Pulmonary artery endothelial cell (primary cell): Measurements from ENCODE around the gene TBC1D22A. TPM values are rescaled to one million over a fixed set of nuclear protein-coding genes. Genes with fewer than 3 reads are reported as not detected.
"Not testable (repeated sequence)": the region's sequence is repeated elsewhere in the genome, so short reads cannot be mapped to it uniquely, and the experiment has no call there.

Experiments used
- DNase-seq: peaks from one replicate; pipeline ENCODE4 v3.0.0-alpha.2; 2011; ENCODE audit warnings: low read depth, low spot score
- total RNA-seq: library from RNA; depleted of rRNA; stranded (reverse); fragments of >200 nt; gene quantifications from 2 replicates; pipeline ENCODE4 v1.2.3, GENCODE V29; 2014

TBC1D22A gene
- total RNA-seq, 1 donor from 2014 or later: 17.4 TPM

- no peak for DNase-seq
Observed at GRCh38 chr22:47163481-47163855, 401.0 kb downstream of the TBC1D22A start.

DNA sequence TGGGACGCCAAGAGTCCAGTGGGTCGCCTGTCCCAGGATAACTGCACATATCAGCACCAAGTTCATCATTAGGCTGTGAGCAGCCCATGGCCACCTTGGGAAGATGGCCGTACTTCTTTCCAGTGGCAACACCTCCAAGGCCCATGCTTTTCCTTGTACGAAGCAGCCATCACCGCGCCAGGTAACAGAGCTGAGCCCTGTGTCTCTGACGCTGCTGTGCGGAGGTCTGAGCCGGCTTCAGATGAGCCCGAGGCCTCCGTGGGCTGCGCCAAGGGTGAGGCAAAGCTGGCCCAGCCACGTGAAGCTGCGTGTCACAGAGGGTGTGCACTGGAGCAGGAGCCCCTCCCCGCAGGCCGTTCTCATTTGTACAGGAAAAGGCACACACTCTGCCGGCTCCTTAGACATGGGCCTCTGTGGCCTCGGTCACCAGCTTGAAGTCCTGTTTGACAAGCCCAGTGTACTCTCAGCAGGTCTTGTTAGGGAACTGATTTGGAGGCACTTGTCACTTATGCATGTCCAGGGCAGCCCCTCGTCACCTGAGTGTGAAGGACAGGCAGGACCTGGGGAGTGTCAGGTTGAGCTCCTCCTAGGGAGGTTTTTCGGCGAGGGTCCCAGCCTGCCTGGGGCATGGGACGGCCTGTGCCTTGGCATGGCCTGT, 401.5 kb downstream of the TBC1D22A start:
- DNase-seq: no peak

GRCh38 chr22:47164514-47165337, 402.3 kb downstream of the TBC1D22A start:
- peak; percentile 24 for DNase-seq

DNA sequence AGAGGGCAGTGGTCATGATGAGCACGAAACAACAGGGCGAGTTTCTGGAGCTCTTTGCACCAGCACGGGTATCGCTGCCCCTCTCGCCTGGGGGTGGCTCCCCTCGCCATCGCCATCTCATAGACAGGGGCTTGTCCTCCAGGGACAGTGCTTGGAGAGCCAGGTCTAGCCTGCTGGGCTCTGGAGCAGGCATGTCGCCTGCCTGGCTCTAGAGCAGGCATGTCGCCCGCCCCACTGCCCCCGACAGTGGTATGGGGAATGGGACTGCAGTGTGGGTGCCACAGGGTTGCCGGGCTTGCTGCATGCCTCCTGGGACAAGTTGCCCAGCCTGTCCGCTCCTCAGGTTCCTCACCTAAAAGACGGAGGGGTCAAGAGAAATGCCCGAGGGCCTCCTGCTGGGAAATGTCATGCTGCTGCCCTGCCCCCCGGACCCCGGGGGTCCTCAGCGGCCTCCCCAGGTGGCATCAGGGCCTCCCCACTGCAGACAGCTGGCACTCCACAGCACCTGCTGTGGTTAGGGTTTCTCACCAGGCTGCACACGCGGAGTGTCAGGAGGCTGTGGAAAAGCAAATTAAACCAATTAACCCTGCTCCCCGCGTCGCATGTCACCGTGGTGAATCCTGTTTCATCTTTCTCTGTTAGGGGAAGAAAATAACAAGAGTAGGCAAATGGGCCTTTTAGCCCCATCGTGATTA, 403.0 kb downstream of the TBC1D22A start:
- DNase-seq: no peak

GRCh38 chr22:47166033-47166404, 403.6 kb downstream of the TBC1D22A start:
- no peak for DNase-seq

DNA sequence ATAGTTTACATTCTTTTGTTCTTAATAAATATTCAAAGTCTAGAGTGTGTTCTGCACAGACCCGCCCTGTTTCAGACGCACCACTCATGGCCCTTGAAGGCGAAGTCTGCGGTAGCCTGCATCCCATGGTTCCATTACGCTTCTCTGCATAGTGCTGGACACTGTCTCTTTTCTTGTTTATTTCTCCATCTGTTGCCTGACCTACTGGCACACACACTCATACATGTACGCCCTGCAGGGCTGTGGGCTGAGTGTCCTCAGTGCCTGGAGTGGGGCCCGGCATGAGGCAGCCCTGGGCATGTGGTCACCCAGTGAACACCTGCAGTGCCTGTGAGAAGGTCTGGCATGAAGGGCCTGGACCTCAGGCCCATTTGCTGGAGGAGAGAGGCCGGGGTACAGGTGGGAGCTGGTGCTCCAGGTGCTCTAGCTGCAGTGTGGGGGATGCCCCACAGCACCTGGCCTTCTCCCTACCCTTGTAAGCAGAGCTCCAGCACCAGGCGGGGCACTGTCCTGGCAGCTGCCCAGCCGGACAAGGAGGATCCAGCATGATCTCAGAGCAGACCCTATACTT, 404.1 kb downstream of the TBC1D22A start:
- no peak for DNase-seq

DNA sequence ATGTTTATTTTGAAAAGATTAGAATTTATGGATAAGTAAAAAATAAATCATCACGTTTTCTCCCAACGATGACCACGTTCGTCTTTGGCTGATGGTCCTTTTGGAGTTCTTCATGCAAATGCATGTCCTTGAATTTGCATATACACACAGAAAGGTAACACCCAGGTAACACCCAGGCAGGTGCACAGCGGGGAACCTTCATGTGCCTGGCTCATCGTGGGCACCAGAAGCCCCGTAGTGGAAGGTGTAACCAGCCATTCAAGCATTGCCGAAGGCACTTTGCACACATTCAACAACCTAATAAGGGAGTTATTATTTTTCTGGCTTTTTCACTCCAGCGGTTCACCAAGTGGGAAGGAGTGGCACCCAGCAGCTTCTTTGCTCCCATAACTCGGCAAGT, 404.6 kb downstream of the TBC1D22A start:
- DNase-seq: no peak

DNA sequence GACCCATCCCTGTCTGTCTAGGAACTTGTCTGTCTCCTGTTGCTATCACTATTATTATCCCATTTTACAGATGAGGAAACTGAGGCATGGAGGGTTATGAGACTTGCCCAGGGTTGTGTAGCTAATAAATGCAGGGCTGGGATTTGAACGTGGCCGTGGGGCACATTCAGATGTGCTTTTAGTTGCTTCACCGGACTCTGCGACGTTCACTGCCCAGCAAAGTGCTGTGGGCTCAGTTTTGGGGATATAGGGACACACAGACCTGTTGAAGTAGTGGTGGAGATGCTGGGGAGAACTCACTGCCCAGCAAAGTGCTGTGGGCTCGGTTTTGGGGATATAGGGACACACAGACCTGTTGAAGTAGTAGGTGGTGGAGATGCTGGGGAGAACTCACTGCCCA, 405.5 kb downstream of the TBC1D22A start:
- not testable (repeated sequence) for DNase-seq

GRCh38 chr22:47168441-47168840, 406.0 kb downstream of the TBC1D22A start:
- DNase-seq: no peak

GRCh38 chr22:47168900-47169800, 406.7 kb downstream of the TBC1D22A start:
- no peak for DNase-seq

- DNase-seq: no peak
Observed at GRCh38 chr22:47169801-47170140, 407.3 kb downstream of the TBC1D22A start.

DNA sequence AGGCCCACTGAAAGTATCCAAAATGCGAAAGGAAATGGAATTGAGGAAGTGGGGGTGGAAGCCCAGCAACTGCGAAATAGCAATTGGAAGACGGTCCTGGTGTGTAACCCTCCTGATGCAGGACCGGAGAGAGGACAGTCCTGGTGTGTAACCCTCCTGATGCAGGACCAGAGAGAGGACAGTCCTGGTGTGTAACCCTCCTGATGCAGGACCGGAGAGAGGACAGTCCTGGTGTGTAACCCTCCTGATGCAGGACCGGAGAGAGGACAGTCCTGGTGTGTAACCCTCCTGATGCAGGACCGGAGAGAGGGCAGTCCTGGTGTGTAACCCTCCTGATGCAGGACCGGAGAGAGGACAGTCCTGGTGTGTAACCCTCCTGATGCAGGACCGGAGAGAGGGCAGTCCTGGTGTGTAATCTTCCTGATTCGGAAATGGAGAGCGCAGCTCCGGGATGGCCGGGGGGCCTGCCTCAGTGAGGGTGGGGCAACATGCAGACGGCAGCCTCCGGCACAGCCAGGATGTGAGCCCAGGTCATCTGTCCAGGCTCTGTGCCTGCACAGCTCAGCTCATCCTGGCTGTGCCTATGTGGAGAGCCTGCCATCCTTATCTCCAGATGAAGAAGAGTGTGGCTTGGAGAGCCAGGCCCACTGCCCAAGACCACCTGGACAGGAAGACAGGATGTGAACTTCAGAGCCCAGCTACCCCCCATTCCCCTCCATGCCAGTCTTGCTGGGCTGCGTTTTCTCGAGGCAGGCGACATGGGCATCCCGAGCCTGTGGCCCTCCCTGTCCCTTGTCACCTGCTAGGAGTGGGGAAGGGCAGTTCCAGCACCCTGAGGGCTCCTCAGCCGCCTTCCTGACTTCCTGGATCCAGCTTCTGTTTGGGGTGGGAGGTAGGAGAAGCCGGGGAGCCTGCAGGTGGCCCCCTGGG, 408.3 kb downstream of the TBC1D22A start:
- not testable (repeated sequence) for DNase-seq

GRCh38 chr22:47171441-47172221, 409.2 kb downstream of the TBC1D22A start:
- no peak for DNase-seq

DNA sequence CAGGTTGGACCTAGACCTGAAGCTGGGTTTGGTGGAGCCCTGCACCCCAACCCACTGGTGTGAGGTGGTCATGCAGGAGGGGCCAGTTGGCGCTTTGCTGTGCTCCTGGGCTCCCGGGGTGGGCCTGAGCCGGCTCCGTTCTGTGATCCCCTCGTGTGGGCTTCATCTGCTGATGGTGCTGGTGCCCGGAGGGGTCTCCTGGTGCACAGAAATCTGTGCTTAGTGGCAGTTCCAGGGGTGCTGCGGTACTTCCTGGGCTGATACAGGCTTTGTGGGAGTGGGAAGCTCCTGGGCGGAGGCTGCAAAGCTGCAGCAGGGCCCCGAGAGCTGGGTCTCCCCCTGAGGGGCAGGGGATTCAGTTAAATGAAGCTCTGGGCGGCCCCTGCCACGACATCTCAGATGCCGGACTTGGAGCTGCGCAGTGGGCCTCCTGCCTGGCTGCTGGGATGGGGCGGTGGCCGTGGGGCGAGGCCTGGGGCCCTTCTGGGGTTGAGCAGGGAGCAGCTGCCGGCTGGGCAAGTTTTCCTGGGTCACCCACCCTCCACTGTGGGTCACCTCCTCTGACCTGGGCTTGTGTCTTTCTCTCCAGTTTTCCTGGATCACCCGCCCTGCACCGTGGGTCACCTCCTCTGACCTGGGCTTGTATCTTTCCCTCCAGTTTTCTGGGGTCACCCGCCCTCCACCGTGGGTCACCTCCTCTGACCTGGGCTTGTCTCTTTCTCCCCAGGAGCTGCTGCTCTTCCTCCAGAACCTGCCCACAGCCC, 410.5 kb downstream of the TBC1D22A start:
- DNase-seq: no peak

GRCh38 chr22:47173535-47174021, 411.1 kb downstream of the TBC1D22A start:
- no peak for DNase-seq

DNA sequence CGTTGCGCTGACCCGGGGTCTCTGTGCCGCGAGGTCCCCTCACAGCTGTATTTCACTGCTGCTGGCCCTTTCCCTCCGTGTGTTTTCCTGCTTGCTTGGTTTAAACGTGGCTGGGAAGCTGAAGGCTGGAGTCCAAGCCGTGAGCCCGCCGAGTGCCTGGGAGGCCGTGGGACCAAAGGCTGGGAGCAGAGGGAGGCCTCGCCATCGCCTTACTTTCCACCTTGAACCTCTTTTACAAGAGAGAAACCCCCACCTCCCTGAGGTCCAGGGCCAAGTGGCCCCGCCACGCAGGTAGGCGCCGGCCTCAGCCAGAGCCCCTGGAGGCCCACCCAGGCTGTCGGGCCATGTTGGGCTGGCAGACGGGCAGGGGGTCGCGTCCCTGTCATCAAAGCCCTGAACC, 411.6 kb downstream of the TBC1D22A start:
- no peak for DNase-seq

DNA sequence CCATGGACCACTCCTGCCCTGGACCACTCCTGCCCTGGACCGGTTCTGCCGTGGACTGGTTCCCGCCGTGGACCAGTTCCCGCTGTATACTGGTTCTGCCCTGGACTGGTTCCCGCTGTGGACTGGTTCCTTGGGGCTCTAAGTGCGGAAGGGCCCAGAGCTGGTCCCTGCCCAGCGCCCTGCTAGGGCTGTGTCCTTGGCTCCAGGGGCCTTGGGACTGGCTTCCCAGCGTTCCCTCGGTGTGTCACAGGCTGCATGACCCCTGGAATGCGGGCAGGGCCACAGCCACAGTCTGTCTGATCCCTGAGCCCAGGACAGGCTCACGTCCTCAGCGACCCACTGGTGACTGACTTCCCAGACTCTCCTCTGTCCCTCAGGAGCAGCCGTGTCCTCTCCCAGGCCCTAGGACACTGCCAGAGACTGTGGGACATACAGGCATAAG, 412.2 kb downstream of the TBC1D22A start:
- DNase-seq: no peak
